GM23338 (cell line): ENCODE results near the gene C1orf74. TPM values are rescaled to one million over a fixed set of nuclear protein-coding genes. Genes with fewer than 3 reads are reported as not detected.

Experiments used
- ATAC-seq: fragments of 200-7000 bp; cut with Tn5 transposase; 3 replicates; pipeline ENCODE4 v1.9.1; 2020
- DNase-seq: peaks from one replicate; pipeline ENCODE4 v3.0.0-alpha.2; 2015; ENCODE audit warnings: low spot score
- H2AFZ ChIP-seq: fragments of 200-600 bp; sonication (generic); 2 replicates; pipeline ENCODE4 v1.8.0; 2016; ENCODE audit warnings: antibody characterized with exemption, mild to moderate bottlenecking, moderate library complexity
- H3F3A ChIP-seq: fragments of 200-600 bp; sonication (generic); replicated peaks from 2 replicates; pipeline ENCODE4 v1.8.0; 2017; ENCODE audit warnings: antibody characterized with exemption, mixed run types, low read depth
- H3K27ac ChIP-seq: fragments of 200-600 bp; sonication (generic); 2 replicates; pipeline ENCODE4 v1.6.1; 2016; ENCODE audit warnings: low read depth
- H3K27me3 ChIP-seq: fragments of 200-600 bp; sonication (generic); 2 replicates; pipeline ENCODE4 v1.8.0; 2016; ENCODE audit warnings: mild to moderate bottlenecking, mixed run types, moderate library complexity; ENCODE audit not compliant: insufficient read depth
- H3K36me3 ChIP-seq: fragments of 200-600 bp; sonication (generic); 2 replicates; pipeline ENCODE4 v1.8.0; 2016; ENCODE audit warnings: mild to moderate bottlenecking; ENCODE audit not compliant: insufficient read depth
- H3K4me1 ChIP-seq: fragments of 200-600 bp; sonication (generic); 2 replicates; pipeline ENCODE4 v1.8.0; 2016; ENCODE audit warnings: mild to moderate bottlenecking, moderate library complexity; ENCODE audit not compliant: insufficient read depth
- H3K4me2 ChIP-seq: fragments of 200-600 bp; sonication (generic); 2 replicates; pipeline ENCODE4 v1.7.1; 2017; ENCODE audit warnings: mixed run types
- H3K4me3 ChIP-seq: fragments of 200-600 bp; sonication (generic); 2 replicates; pipeline ENCODE4 v1.6.1; 2016; ENCODE audit warnings: mixed run types
- H3K79me2 ChIP-seq: fragments of 200-600 bp; sonication (generic); replicated peaks from 2 replicates; pipeline ENCODE4 v1.8.0; 2017; ENCODE audit warnings: mild to moderate bottlenecking; ENCODE audit not compliant: insufficient read depth
- H3K9me2 ChIP-seq: fragments of 200-600 bp; sonication (generic); 2 replicates; pipeline ENCODE4 v1.8.0; 2017; ENCODE audit not compliant: insufficient read depth
- H4K20me1 ChIP-seq: fragments of 200-600 bp; sonication (generic); replicated peaks from 2 replicates; pipeline ENCODE4 v1.8.0; 2017; ENCODE audit warnings: mild to moderate bottlenecking; ENCODE audit not compliant: insufficient read depth
- H3K27ac Mint-ChIP-seq: 2 replicates; pipeline ENCODE4 v1.8.0; 2020; ENCODE audit warnings: inconsistent platforms, mild to moderate bottlenecking, moderate library complexity, mixed read lengths
- H3K27me3 Mint-ChIP-seq: 3 replicates; pipeline ENCODE4 v1.8.0; 2022; ENCODE audit warnings: low read depth, mild to moderate bottlenecking, moderate library complexity, mixed read lengths, inconsistent platforms; ENCODE audit not compliant: insufficient read depth, poor library complexity
- H3K36me3 Mint-ChIP-seq: 3 replicates; pipeline ENCODE4 v1.8.0; 2021; ENCODE audit warnings: low read depth, mild to moderate bottlenecking, inconsistent platforms, moderate library complexity, mixed read lengths
- H3K4me1 Mint-ChIP-seq: 3 replicates; pipeline ENCODE4 v1.8.0; 2020; ENCODE audit warnings: mild to moderate bottlenecking, inconsistent platforms, mixed read lengths
- H3K4me3 Mint-ChIP-seq: 3 replicates; pipeline ENCODE4 v1.8.0; 2021; ENCODE audit warnings: moderate library complexity, mild to moderate bottlenecking, inconsistent platforms, mixed read lengths
- H3K9me3 Mint-ChIP-seq: 3 replicates; pipeline ENCODE4 v1.8.0; 2020; ENCODE audit warnings: moderate library complexity, mild to moderate bottlenecking, inconsistent platforms, mixed read lengths
- EZH2 ChIP-seq: fragments of 200-600 bp; sonication (generic); IDR thresholded peaks from one replicate; pipeline ENCODE4 v1.8.0; 2017; ENCODE audit warnings: antibody characterized with exemption, mild to moderate bottlenecking, low read depth; ENCODE audit not compliant: unreplicated experiment
- JUNB ChIP-seq: IDR thresholded peaks from one replicate; pipeline ENCODE4 v1.6.1; 2016; ENCODE audit warnings: antibody characterized with exemption; ENCODE audit not compliant: unreplicated experiment
- NANOG ChIP-seq: IDR thresholded peaks from 2 replicates; pipeline ENCODE4 v1.6.1; 2016; ENCODE audit warnings: antibody characterized with exemption, borderline replicate concordance
- ZNF114 ChIP-seq: fragments of 250-450 bp; sonication (Bioruptor Pico); IDR thresholded peaks from 2 replicates; pipeline ENCODE4 v1.5.0; 2020; ENCODE audit warnings: mild to moderate bottlenecking, moderate library complexity
- ZNF331 ChIP-seq: fragments of 250-450 bp; sonication (Bioruptor Pico); IDR thresholded peaks from 2 replicates; pipeline ENCODE4 v1.5.0; 2020; ENCODE audit warnings: low read depth, mild to moderate bottlenecking, moderate library complexity
- polyA plus RNA-seq: library from polyadenylated mRNA; unstranded; fragments of >200 nt; fragmentation: Nextera tagmentation; extraction: Ambion mirVana; gene quantifications from 2 replicates; pipeline ENCODE4 v1.2.1, GENCODE V29; 2016
- total RNA-seq: library from RNA; depleted of rRNA; stranded (reverse); fragments of >200 nt; shearing (Covaris generic); gene quantifications from 2 replicates; pipeline ENCODE4 v1.2.3, GENCODE V29; 2014
- TF ChIP-seq, protein P1 (sequence below): IDR thresholded peaks from 2 replicates; pipeline ENCODE4 v1.6.1; 2016; ENCODE audit warnings: antibody characterized with exemption
- TF ChIP-seq, protein P2 (sequence below): fragments of 250-450 bp; sonication (Bioruptor Pico); IDR thresholded peaks from 2 replicates; pipeline ENCODE4 v1.5.0; 2020; ENCODE audit warnings: mild to moderate bottlenecking, moderate library complexity
- TF ChIP-seq, protein P3 (sequence below): IDR thresholded peaks from one replicate; pipeline ENCODE4 v1.6.1; 2018; ENCODE audit warnings: antibody characterized with exemption; ENCODE audit not compliant: unreplicated experiment

The C1orf74 gene
- total and polyA plus RNA-seq, 2 experiments from 2014 or later, result 2.8 to 3.9 TPM

DNA sequence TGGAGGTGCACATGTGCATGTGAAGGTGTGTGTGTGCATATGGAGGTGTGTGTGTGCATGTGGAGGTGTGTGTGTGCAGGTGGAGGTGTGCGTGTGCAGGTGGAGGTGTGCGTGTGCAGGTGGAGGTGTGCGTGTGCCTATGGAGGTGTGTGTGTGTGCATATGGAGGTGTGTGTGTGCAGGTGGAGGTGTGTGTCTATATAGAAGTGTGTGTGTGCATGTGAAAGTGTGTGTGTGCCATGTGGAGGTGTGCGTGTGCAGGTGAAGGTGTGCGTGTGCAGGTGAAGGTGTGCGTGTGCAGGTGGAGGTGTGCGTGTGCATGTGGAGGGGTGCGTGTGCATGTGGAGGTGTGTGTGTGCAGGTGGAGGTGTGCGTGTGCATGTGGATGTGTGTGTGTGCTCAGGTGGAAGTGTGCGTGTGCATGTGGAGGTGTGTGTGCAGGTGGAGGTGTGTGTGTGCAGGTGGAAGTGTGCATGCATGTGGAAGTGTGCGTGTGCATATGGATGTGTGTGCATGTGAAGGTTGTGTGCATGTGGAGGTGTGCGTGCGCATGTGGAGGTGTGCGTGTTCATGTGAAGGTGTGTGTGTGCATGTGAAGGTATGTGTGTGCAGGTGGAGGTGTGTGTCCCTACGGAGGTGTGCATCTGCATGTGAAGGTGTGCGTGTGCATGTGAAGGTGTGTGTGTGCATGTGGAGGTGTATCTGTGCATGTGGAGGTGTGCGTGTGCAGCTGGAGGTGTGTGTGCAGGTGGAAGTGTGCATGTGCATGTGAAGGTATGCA is 13.5 kb downstream of the C1orf74 start:
- ATAC-seq, result no peak
- Histone ChIP-seq H3K27me3 (no peaks in the 10 kb centered on the region), H2AFZ (no peak overlapping the region), H3K79me2 (no peaks in the 10 kb centered on the region), H3K4me1 (peaks cover 8% of the 10 kb centered on the region; the same call in 1 of the 2 replicates), H3K4me3 (no peak overlapping the region), H3K4me2 (no peak overlapping the region), H3K27ac (no peak overlapping the region), H3F3A (no peaks in the 10 kb centered on the region), H3K36me3 (no peaks in the 10 kb centered on the region), H4K20me1 (no peaks in the 10 kb centered on the region), H3K9me2 (peaks cover 4% of the 10 kb centered on the region; the same call in 1 of the 2 replicates)
- H3K4me3 Mint-ChIP-seq, result no peak overlapping the region
- no peaks in the 10 kb centered on the region for H3K27me3 Mint-ChIP-seq
- H3K36me3 Mint-ChIP-seq, result no peaks in the 10 kb centered on the region
- TF ChIP-seq EZH2 (no peak), JUNB (no peak), ZNF331 (no peak), NANOG (no peak)
- TF ChIP-seq, protein P1, sequence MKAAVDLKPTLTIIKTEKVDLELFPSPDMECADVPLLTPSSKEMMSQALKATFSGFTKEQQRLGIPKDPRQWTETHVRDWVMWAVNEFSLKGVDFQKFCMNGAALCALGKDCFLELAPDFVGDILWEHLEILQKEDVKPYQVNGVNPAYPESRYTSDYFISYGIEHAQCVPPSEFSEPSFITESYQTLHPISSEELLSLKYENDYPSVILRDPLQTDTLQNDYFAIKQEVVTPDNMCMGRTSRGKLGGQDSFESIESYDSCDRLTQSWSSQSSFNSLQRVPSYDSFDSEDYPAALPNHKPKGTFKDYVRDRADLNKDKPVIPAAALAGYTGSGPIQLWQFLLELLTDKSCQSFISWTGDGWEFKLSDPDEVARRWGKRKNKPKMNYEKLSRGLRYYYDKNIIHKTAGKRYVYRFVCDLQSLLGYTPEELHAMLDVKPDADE, result no peak
- no peaks in the 10 kb centered on the region for H3K9me3 Mint-ChIP-seq
- no peak overlapping the region for H3K27ac Mint-ChIP-seq
- H3K4me1 Mint-ChIP-seq, result peaks cover 9% of the 10 kb centered on the region
- no peak for DNase-seq

DNA sequence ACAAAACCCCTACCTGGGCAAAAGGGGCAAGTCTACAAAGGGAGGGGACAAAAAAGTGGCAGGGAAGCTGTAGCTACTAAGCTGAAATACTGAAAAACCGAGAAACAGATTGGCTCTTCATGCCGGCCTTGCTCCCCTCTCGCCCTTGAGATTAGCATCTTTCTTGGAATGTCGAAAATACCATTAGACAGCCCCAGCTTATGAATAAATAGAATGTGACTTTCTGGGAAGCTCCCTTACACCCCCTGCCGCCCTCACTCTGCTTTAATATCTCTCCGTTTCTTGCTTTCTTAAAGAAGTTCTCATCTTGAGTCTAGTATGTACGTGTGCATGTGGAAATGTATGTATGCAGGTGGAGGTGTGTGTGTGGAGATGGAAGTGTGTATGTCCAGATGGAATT is 14.4 kb downstream of the C1orf74 start:
- Mint-ChIP-seq H3K27ac (no peak overlapping the region), H3K36me3 (no peaks in the 10 kb centered on the region), H3K4me1 (peaks cover 9% of the 10 kb centered on the region), H3K27me3 (no peaks in the 10 kb centered on the region), H3K9me3 (no peaks in the 10 kb centered on the region), H3K4me3 (no peak overlapping the region)
- Histone ChIP-seq H3K27me3 (no peaks in the 10 kb centered on the region), H3K4me2 (no peak overlapping the region), H3K36me3 (no peaks in the 10 kb centered on the region), H3K4me3 (no peak overlapping the region), H3K4me1 (peaks cover 8% of the 10 kb centered on the region; the same call in 1 of the 2 replicates), H4K20me1 (no peaks in the 10 kb centered on the region), H3F3A (no peaks in the 10 kb centered on the region), H3K27ac (no peak overlapping the region), H2AFZ (peak overlapping the region; percentile 63; the same call in 1 of the 2 replicates), H3K79me2 (no peaks in the 10 kb centered on the region), H3K9me2 (peaks cover 4% of the 10 kb centered on the region; the same call in 1 of the 2 replicates)
- ATAC-seq, result no peak
- no peak for DNase-seq
- TF ChIP-seq, protein P1, result no peak
- TF ChIP-seq, protein P2, sequence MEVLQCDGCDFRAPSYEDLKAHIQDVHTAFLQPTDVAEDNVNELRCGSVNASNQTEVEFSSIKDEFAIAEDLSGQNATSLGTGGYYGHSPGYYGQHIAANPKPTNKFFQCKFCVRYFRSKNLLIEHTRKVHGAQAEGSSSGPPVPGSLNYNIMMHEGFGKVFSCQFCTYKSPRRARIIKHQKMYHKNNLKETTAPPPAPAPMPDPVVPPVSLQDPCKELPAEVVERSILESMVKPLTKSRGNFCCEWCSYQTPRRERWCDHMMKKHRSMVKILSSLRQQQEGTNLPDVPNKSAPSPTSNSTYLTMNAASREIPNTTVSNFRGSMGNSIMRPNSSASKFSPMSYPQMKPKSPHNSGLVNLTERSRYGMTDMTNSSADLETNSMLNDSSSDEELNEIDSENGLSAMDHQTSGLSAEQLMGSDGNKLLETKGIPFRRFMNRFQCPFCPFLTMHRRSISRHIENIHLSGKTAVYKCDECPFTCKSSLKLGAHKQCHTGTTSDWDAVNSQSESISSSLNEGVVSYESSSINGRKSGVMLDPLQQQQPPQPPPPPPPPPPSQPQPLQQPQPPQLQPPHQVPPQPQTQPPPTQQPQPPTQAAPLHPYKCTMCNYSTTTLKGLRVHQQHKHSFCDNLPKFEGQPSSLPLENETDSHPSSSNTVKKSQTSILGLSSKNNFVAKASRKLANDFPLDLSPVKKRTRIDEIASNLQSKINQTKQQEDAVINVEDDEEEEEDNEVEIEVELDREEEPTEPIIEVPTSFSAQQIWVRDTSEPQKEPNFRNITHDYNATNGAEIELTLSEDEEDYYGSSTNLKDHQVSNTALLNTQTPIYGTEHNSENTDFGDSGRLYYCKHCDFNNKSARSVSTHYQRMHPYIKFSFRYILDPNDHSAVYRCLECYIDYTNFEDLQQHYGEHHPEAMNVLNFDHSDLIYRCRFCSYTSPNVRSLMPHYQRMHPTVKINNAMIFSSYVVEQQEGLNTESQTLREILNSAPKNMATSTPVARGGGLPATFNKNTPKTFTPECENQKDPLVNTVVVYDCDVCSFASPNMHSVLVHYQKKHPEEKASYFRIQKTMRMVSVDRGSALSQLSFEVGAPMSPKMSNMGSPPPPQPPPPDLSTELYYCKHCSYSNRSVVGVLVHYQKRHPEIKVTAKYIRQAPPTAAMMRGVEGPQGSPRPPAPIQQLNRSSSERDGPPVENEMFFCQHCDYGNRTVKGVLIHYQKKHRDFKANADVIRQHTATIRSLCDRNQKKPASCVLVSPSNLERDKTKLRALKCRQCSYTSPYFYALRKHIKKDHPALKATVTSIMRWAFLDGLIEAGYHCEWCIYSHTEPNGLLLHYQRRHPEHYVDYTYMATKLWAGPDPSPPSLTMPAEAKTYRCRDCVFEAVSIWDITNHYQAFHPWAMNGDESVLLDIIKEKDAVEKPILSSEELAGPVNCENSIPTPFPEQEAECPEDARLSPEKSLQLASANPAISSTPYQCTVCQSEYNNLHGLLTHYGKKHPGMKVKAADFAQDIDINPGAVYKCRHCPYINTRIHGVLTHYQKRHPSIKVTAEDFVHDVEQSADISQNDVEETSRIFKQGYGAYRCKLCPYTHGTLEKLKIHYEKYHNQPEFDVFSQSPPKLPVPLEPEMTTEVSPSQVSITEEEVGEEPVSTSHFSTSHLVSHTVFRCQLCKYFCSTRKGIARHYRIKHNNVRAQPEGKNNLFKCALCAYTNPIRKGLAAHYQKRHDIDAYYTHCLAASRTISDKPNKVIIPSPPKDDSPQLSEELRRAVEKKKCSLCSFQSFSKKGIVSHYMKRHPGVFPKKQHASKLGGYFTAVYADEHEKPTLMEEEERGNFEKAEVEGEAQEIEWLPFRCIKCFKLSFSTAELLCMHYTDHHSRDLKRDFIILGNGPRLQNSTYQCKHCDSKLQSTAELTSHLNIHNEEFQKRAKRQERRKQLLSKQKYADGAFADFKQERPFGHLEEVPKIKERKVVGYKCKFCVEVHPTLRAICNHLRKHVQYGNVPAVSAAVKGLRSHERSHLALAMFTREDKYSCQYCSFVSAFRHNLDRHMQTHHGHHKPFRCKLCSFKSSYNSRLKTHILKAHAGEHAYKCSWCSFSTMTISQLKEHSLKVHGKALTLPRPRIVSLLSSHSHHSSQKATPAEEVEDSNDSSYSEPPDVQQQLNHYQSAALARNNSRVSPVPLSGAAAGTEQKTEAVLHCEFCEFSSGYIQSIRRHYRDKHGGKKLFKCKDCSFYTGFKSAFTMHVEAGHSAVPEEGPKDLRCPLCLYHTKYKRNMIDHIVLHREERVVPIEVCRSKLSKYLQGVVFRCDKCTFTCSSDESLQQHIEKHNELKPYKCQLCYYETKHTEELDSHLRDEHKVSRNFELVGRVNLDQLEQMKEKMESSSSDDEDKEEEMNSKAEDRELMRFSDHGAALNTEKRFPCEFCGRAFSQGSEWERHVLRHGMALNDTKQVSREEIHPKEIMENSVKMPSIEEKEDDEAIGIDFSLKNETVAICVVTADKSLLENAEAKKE, result no peak
- TF ChIP-seq NANOG, result no peak
- no peak for TF ChIP-seq ZNF114 (CRISPR knock-in tag)
- TF ChIP-seq, protein P3, sequence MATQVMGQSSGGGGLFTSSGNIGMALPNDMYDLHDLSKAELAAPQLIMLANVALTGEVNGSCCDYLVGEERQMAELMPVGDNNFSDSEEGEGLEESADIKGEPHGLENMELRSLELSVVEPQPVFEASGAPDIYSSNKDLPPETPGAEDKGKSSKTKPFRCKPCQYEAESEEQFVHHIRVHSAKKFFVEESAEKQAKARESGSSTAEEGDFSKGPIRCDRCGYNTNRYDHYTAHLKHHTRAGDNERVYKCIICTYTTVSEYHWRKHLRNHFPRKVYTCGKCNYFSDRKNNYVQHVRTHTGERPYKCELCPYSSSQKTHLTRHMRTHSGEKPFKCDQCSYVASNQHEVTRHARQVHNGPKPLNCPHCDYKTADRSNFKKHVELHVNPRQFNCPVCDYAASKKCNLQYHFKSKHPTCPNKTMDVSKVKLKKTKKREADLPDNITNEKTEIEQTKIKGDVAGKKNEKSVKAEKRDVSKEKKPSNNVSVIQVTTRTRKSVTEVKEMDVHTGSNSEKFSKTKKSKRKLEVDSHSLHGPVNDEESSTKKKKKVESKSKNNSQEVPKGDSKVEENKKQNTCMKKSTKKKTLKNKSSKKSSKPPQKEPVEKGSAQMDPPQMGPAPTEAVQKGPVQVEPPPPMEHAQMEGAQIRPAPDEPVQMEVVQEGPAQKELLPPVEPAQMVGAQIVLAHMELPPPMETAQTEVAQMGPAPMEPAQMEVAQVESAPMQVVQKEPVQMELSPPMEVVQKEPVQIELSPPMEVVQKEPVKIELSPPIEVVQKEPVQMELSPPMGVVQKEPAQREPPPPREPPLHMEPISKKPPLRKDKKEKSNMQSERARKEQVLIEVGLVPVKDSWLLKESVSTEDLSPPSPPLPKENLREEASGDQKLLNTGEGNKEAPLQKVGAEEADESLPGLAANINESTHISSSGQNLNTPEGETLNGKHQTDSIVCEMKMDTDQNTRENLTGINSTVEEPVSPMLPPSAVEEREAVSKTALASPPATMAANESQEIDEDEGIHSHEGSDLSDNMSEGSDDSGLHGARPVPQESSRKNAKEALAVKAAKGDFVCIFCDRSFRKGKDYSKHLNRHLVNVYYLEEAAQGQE, result no peak
- TF ChIP-seq EZH2, result no peak
